Fibroblast of skin of abdomen (primary cell): Measurements from ENCODE around the gene PDE4D.

Experiments
- DNase-seq: peaks from one replicate; pipeline ENCODE4 v3.0.0-alpha.2; 2013

PDE4D gene

DNA sequence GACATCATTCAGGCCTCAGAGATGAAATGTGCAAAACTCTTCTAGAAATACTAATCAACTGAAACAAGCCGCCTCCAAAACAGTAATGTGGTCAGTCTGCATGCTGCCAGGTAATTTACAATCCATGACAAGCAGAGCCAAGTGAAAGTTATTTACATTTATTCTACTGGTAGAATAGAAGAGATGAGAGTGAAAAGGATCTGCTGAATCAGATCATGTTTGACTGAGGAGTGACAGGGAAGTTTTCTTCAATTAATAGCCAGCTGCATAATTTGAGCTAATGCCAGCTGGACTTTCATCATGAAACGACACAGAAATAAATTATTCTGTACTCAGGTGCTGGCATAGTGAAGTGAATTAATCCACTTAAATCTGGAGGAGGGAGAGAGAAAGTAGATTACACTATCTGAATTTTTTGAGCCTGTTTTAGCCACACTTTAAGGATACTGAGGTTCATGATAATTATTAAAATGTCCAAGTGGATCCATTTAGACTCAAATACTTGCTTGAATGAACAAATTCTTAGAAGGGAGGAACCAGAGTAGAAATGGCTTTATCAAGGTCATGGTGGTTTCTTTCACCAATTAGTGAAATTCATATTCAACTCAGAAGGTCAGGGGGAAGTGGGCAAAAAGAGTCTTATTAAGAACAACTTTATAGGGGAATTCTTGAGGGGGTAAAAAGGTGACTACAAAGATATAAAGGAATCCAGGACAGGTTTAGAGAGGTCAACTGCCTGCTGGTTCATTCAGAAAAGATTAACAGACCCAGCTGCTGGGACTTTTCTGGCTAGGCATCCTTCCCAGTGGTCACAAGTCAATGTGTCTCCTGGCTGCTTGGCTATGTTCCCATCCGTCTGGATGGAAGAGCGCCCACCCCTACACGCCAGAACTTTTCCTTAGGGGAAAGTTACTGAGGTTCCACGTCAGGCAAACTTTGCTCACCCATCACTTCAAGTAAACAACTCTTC, 350.4 kb downstream of the PDE4D start:
- peak; percentile 70 for DNase-seq

DNA sequence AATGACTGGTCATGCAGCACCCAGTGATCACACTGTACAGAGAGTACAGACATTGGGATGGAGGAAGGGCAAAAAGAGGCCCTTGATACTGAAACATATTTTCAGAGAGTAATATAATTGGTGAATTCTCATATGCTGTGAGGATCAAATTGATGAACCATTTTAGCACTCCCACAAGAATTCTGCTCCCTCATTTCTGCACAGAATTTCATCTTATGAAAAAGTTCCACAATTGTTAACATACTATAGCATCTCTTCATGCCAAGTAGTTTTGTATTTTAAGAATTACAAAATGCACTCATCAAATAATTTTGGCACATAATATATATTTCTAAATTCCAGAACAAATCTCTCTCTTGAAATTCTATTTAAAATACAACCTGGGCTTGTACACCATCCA, 351.2 kb downstream of the PDE4D start:
- no peak for DNase-seq

DNA sequence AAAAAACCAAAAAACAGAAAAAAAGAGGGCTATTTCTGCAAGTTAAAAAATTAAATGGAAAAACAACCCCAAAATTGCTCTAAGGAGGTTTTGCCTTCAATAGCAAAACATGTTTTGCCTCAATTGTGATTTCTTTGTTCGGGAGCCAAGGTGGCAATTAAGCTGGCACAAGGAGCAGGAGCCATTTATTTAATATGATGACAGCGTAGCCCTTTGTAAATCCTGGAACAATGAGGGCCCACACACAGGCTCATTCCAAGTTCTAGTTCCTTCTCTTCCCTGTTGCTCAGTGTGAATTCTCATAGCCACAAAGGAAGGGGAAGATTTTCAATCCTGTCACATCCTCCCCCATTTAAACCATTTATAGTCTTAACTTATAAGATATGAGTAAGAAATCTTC, 353.2 kb downstream of the PDE4D start:
- no peak for DNase-seq

DNA sequence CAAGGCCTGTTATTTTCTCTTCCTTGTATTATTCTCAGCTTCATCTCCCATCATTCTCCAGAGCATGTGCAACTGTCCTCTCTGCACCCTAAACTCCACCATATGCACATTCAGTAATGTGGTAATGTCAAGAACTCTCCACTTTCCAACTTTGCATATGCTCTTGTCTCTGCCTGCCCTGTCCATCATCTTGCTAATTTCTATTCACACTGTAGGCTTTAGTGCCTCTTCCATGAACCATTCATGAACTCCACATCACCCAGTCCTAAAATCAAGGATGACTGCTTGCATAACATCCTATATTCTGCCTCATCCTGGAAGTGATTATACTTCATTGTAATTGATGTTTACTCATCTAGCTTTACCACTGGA, 354.8 kb downstream of the PDE4D start:
- no peak for DNase-seq

GRCh38 chr5:59537961-59538749, 355.4 kb downstream of the PDE4D start:
- DNase-seq: no peak

GRCh38 chr5:59536875-59537274, 356.7 kb downstream of the PDE4D start:
- no peak for DNase-seq

DNA sequence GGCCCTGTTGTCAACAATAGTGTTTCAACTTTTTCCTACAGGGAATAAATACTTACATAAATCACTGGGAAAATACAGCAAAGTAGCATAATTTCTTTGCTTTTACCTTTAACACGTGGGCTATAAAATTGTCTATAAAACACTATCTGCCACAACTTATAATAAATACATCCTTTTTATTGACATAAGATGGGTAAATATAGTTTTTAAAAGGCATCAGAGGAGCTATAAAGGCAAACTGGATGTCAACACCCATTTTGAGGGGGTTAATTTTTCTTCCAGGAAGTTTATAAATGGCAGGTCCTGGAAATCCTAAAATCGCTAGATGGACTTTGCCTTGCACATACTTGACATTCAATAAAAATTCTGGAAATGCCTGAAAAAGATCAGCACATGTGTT, 358.0 kb downstream of the PDE4D start:
- no peak for DNase-seq

DNA sequence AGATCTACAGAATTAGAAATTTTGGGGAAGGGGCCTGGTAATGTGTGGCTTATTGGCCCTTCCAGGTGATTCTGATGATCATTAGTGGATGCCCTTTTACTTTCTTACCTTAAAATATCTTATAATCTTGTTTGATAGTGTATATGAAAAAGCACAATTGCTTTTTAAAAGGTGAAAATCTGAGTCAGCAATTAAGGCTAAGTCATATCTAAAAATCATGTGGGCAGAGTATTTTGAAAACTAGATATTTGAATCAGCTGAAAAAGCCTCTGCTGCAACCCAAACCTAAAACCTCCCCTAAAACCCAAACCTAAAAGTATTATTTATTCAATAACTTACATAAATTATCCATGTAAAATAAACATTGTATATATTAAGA, 359.8 kb downstream of the PDE4D start:
- DNase-seq: no peak

DNA sequence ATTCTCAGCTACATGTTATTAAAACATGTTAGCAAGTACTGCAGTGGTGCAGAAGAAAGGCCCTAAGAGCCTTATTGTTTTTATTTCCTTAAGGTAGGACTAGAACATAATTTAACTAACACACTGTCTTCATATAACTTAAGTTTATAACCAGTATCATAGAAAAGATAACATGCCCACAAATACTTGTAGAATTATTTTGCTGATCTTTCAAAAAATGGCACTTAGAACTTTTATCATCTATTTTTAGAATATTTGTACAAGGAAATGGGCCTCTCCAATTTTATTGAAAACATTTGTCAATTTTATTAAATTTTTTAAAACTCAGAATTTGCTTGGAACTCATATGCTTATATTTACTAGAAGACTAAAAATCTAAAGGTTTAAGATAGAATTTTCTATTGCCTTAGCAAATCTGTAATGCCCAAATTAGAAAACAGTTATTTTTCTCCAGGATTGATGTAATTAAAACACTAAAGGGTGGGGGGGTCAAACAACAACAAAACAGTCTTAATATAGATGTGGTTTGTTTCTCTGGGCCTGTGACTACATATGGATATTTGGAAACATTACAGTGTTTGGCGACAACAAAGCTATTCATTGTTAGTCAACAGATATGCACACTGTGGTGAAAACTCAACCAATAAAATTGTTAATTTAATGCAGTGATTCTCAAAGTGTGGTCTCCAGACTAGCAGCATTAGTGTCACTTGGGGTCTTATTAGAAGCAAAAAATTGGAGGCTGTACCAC, 360.4 kb downstream of the PDE4D start:
- no peak for DNase-seq

GRCh38 chr5:59529239-59529638, 364.3 kb downstream of the PDE4D start:
- no peak for DNase-seq

- DNase-seq: no peak
Observed at GRCh38 chr5:59528202-59528862, 365.2 kb downstream of the PDE4D start.

GRCh38 chr5:59525957-59526356, 367.6 kb downstream of the PDE4D start:
- DNase-seq: peak; percentile 53

GRCh38 chr5:59525311-59525710, 368.2 kb downstream of the PDE4D start:
- DNase-seq: no peak

- DNase-seq: no peak
Observed at GRCh38 chr5:59522201-59522831, 371.2 kb downstream of the PDE4D start.

GRCh38 chr5:59521476-59521875, 372.1 kb downstream of the PDE4D start:
- no peak for DNase-seq

GRCh38 chr5:59519338-59519737, 374.2 kb downstream of the PDE4D start:
- no peak for DNase-seq

DNA sequence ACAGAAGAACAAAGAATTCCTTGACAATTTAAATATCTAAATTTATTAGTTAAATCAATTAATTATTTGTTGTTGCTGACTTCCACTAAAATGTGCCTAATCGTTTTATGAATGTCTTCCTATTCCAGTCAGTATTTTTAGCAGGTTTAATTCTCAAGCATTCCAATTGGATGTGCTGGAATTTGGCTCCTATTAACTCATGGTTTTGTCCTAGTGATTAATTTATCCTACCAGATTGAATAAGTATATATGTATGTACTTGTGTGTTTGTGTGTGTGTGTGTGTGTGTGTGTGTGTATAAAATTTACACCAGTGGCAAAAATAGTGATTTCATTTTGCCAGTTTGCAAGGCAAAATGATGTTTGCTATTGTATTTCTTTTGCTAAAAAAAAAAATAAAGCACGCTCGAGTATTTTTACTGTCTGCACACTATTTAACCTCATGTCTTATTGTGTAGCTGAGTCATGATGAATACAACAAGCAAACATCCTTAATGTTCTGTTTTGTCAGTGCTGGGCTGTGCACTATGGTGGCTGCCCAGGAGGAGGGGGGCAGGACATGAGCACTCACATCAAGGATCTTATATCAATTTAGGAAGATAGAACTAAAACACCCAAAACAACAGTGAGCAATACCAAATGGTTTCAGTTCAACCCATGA, 375.5 kb downstream of the PDE4D start:
- peak; percentile 86 for DNase-seq

DNA sequence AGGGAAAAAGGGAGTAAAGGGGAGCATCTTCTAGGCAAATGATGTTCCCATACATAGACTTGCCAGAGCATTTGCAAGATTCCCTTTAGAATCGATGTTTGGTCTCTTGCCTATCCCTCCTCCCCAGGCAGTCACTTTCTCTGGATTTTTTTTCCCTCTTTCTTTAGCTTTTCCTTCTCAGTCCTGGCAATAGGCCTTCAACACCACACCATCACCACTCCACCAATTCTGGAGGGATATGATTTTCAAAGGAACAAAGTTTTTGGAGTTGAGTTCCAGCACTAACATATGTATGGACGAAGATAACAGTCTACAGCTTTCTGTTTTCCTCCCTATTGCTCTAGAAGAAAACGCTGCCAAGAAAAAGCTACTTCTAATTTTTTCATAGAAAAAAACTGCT, 377.4 kb downstream of the PDE4D start:
- DNase-seq: no peak

DNA sequence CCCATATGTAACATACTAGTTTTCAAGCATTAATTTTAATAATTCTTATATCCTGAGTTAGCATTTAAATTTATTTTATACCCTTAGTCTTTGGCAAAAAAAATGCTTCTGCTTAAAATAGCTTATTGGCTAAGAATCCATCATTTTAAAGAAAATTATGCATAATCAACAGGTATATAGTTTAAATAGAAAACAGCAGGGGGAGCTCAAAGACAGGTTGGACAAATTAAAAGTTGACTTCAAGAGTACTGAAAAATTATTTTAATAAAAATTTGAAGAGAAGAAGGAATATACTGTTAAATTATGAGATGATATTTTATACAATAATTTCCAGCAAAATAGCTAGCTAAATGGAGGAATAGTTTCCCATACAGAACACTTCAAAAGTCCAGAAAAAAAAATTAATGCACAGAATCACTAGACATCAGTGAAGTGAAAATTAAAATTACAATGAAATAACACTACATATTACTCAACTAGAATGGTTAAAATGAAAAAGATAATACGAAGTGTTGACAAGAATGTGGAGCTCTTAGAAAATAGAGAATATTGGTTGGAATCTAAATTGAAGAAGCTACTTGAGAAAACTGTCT, 387.1 kb downstream of the PDE4D start:
- DNase-seq: peak; percentile 23

DNA sequence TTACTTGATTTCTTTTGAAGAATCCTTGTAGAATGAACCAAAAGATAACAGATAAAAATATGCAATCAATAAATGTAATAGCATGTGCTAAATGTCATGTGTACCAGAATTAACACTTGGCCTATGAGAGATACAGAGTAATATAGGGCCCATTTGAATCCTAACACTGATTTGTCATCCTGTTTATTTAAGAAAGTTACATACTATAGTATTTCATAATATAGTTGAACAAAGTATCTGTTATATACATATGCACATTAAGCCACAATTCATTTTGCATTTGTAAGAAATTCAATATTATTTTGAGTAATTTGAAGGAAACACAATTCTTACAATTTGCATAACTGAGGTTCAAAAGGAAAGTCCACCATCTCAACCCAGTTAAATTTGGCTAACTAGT, 389.5 kb downstream of the PDE4D start:
- DNase-seq: no peak

DNA sequence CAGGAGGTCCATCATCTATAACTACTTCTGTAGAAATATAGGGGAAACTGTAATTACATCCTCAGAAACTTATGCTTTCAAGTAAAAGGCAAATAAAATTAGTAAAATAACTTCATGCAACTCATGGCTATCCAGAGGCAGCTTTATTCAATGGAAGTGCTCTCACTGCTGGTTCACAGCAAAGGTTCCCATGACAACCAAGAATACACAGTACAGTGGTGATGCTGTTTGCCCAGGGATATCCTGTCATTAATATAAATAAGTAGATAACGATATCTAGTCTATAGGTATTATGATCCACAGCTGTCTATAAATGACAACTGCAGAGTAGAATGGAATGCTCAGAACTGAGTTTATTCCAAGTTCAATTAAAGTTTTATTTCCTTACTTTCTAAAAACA, 390.3 kb downstream of the PDE4D start:
- DNase-seq: no peak
